Activated CD4-positive, alpha-beta T cell treated with anti-CD3 and anti-CD28 coated beads, Interleukin-2, amount 10 ng/mL, durations not matched to agents 7 days and 5 days (primary cell): Measurements from ENCODE around the gene DHDDS. TPM values are rescaled to one million over a fixed set of nuclear protein-coding genes. Genes with fewer than 3 reads are reported as not detected.
"Not testable (repeated sequence)": the region's sequence is repeated elsewhere in the genome, so short reads cannot be mapped to it uniquely, and the experiment has no call there.

Experiments used
- CTCF ChIA-PET: fragments of 350-600 bp; sonication (Branson Sonifier 250); formaldehyde crosslinking; loops from one replicate; lab custom pipeline; 2021; ENCODE audit warnings: antibody characterized with exemption; lab: Charles Lee
- POLR2A ChIA-PET: fragments of 350-600 bp; sonication (Branson Sonifier 250); formaldehyde crosslinking; loops from one replicate; lab custom pipeline; 2021; ENCODE audit warnings: antibody characterized with exemption; lab: Charles Lee
- DNase-seq: peaks from one replicate; pipeline ENCODE4 v3.0.0-alpha.2; 2020
- H3K27ac Mint-ChIP-seq: one replicate; pipeline ENCODE4 v1.8.0; 2021; ENCODE audit warnings: mild to moderate bottlenecking, moderate library complexity, mixed read lengths
- H3K27me3 Mint-ChIP-seq: one replicate; pipeline ENCODE4 v1.8.0; 2021; ENCODE audit warnings: mixed read lengths
- H3K36me3 Mint-ChIP-seq: one replicate; pipeline ENCODE4 v1.8.0; 2021; ENCODE audit warnings: low read depth, mixed read lengths
- H3K4me1 Mint-ChIP-seq: one replicate; pipeline ENCODE4 v1.8.0; 2021; ENCODE audit warnings: mixed read lengths
- H3K4me3 Mint-ChIP-seq: one replicate; pipeline ENCODE4 v1.8.0; 2021; ENCODE audit warnings: mild to moderate bottlenecking, moderate library complexity, mixed read lengths
- H3K9me3 Mint-ChIP-seq: one replicate; pipeline ENCODE4 v1.8.0; 2021; ENCODE audit warnings: mixed read lengths
- total RNA-seq, 2 experiments: library from RNA; stranded (reverse); gene quantifications; one replicate each; pipeline ENCODE4 v1.2.3, GENCODE V29; 2021

DHDDS gene, protein sequence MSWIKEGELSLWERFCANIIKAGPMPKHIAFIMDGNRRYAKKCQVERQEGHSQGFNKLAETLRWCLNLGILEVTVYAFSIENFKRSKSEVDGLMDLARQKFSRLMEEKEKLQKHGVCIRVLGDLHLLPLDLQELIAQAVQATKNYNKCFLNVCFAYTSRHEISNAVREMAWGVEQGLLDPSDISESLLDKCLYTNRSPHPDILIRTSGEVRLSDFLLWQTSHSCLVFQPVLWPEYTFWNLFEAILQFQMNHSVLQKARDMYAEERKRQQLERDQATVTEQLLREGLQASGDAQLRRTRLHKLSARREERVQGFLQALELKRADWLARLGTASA
- total RNA-seq: 10 to 100 TPM; 49.1 to 55.3 TPM

DNA sequence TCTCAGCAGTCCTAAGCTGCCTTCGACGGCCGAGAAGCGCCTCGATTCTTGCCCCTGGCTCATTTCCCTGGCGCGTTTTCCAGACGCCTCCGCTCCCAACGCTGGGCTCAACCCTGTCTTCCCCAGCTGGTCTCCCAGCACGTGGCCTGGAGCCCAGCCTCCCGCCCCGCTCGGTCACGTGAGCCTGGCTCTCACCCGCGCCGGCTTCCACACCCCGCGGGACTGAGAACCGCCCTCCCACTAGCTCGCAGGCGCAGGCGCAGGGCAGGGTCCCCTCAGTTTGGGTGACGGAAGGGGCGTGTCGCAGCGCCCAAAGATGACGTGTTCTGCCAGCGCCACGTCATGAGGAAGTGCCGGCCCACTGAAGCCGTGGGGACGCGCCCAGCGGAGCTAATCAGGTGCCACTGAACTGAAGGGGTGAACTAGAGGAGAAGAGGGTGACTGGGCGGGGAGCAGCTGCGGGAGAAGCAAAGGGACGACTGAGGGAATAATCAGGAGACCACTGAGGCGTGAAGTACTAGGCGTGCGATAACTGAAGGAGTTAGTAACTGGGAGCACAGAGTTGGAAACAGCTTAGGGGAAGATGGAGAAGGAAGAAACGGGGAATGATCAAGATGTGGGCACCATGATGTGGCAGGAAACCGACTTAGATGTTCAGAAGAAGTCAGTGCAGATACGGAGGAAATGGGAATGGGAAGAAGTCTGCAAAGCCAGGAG is at the start of gene DHDDS:
DHDDS (plus strand) TSS at position 343 of the 717 bp plus-strand sequence. CDS start 625 bp downstream, outside the sequence.
- Mint-ChIP-seq H3K27ac (peak within 1 kb of the TSS; percentile 91), H3K27me3 (peaks cover 6% of the 10 kb centered on the region), H3K4me1 (peaks cover 23% of the 10 kb centered on the region), H3K36me3 (peaks cover 11% of the 10 kb centered on the region), H3K4me3 (peak within 1 kb of the TSS; percentile 88), H3K9me3 (no peaks in the 10 kb centered on the region)
- ChIA-PET POLR2A (interaction anchor here (0.6 to 1.9 kb wide), 3 partner anchors 38 to 434 kb away, joined by 3 to 6 read pairs (median 5); partner anchors contain the start of gene HMGN2), CTCF (interaction anchor here (0.5 to 2.1 kb wide), 11 partner anchors 12 to 263 kb away, joined by 3 to 8 read pairs (median 3); partner anchors contain the start of genes C1orf232, CEP85, HMGN2 and ZNF593)
- peak; percentile 99 for DNase-seq

DNA sequence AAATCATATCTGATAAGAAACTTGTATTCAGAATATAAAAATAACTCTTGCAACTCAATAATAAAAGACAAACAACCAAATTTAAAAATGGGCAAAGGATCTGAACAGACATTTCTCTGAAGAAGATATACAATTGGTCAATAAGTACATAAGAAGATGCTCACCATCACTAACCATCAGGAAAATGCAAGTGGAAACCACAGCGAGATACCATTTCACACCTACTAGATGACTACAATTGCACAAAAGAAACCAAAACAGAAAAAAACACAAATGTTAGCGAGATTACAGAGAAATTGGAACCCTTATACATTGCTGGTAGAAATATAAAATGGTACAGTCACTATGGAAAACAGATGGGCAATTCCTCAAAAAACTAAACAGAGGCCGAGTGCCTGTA is 48.0 kb upstream of the DHDDS start:
- DNase-seq: no peak
- peaks cover 65% of the 10 kb centered on the region for H3K4me1 Mint-ChIP-seq
- H3K27ac Mint-ChIP-seq: peak overlapping the region; percentile 48
- H3K4me3 Mint-ChIP-seq: no peak overlapping the region
- ChIA-PET CTCF (no interaction called here), POLR2A (no interaction called here)
- H3K27me3 Mint-ChIP-seq: no peaks in the 10 kb centered on the region
- peaks cover 3% of the 10 kb centered on the region for H3K9me3 Mint-ChIP-seq
- peaks cover 4% of the 10 kb centered on the region for H3K36me3 Mint-ChIP-seq

DNA sequence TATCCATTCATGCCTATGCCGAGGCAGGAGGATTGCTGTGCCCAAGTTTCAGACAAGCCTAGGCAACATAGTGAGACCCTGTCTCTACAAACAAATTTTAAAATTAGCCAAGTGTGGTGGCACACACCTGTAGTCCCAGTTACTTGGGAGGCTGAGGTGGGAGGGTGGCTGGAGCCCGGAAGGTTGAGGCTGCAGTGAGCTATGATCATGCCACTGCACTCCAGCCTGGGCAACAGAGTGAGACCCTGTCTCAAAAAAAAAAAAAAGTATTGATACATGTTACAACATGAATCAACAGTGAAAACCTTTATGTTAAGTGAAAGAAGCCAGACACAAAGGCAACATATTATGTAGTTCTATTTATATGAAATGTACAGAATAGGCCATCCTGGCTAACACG is 47.1 kb upstream of the DHDDS start:
- H3K9me3 Mint-ChIP-seq, H3K27me3 Mint-ChIP-seq, H3K4me3 Mint-ChIP-seq, POLR2A ChIA-PET, CTCF ChIA-PET, DNase-seq, H3K36me3 Mint-ChIP-seq: not testable (repeated sequence)
- H3K27ac Mint-ChIP-seq: peak overlapping the region; percentile 31
- peaks cover 68% of the 10 kb centered on the region for H3K4me1 Mint-ChIP-seq

DNA sequence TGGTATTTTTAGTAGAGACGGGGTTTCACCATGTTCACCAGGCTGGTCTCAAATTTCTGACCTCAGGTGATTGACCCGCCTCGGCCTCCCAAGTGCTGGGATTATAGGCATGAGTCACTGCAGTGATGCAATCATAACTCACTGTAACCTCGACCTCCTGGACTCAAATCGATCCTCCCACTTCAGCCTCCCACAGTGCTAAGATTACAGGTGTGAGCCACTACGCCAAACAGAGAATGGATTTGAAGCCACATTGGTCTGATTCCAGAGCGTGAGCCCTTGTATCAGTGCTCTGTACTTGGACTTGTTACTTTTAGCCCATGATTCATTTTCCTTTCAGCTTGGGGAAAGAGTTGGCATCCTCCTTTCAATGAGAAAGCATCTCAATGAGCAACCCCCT is 44.7 kb upstream of the DHDDS start:
- H3K36me3 Mint-ChIP-seq: peaks cover 2% of the 10 kb centered on the region
- no peak for DNase-seq

DNA sequence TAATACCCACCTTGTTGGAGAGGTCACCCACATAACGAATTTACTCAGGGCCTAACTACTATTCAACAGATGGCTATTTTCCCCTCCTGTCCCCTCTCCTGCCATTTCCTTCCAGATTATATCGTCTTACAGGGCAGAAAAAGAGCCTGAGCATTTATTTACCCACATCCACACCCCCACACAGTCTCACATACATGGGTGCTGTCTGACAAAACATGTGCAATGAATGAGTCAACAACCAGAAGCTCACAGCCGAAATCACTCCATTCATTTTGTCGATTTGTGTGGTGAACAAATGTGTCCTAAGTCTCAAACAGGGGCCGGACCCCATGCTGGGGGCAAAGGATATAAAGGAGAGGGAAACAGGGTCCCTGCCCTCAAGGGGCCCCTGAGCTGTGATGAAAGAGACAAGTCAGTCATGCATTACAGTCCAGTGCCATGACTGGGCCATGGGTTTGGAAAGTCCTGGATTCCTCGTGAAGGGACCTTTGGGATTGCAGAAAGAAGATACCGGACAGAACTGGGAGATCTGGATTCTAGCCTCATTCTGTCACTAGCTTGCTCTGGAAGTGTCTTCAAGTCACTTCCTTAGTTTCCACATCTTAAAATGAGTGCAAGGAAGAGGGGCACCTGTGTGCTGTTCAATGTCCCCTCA is 43.2 kb upstream of the DHDDS start:
- Mint-ChIP-seq H3K4me3 (no peak overlapping the region), H3K36me3 (peaks cover 2% of the 10 kb centered on the region), H3K27ac (peak overlapping the region; percentile 2), H3K4me1 (peaks cover 68% of the 10 kb centered on the region), H3K27me3 (peaks cover 2% of the 10 kb centered on the region), H3K9me3 (peaks cover 3% of the 10 kb centered on the region)
- no peak for DNase-seq
- ChIA-PET CTCF (interaction anchor here (1.1 to 2.3 kb wide), 7 partner anchors 11 to 155 kb away, joined by 3 to 8 read pairs (median 5); partner anchors contain the start of gene CEP85), POLR2A (no interaction called here)

More for the DNA sequence above, 44.7 kb upstream of the DHDDS start:
- H3K27ac Mint-ChIP-seq: no peak overlapping the region
- ChIA-PET CTCF (interaction anchor here (1.3 kb wide), 1 partner anchor 30 kb away, joined by 5 read pairs; no protein-coding TSS in a partner anchor), POLR2A (no interaction called here)
- peaks cover under 1% of the 10 kb centered on the region for H3K27me3 Mint-ChIP-seq
- peaks cover 73% of the 10 kb centered on the region for H3K4me1 Mint-ChIP-seq
- no peak overlapping the region for H3K4me3 Mint-ChIP-seq
- H3K9me3 Mint-ChIP-seq: peaks cover 3% of the 10 kb centered on the region

DNA sequence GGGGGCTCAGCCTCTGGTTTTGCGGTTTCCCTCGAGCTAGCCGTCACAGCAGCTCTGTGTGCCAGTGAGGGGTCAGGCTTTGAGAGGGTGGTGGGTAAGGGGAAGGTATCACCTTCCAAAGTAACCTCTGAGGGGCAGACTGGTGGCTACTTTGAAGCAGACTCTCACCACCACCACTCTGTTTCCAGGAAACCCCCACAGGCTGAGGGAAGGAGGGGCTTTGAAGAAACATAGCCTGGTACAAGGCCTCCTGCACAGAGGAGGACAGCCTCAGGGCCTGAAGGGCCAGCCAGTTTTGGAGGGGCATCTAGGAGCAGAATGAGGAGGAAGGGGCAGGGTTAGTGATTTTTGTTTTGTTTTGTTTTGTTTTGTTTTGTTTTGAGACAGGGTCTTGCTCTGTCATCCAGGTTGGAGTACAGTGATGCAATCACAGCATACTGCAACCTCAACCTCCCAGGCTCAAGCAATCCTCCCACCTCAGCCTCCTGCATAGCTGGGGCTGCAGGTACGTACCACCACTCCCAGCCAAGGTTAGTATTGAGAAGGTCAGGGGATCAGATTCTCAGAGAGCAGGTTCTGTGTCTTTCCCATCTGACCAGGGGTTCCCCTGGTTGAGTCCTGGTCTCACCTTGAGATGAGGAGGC is 42.4 kb upstream of the DHDDS start:
- no peak for DNase-seq
- no peaks in the 10 kb centered on the region for H3K9me3 Mint-ChIP-seq
- H3K36me3 Mint-ChIP-seq: no peaks in the 10 kb centered on the region
- POLR2A ChIA-PET: no interaction called here
- peaks cover 59% of the 10 kb centered on the region for H3K4me1 Mint-ChIP-seq
- H3K27ac Mint-ChIP-seq: peak overlapping the region; percentile 50
- CTCF ChIA-PET: interaction anchor here (0.9 to 2.3 kb wide), 8 partner anchors 11 to 156 kb away, joined by 3 to 11 read pairs (median 5); partner anchors contain the start of gene CEP85
- peaks cover 4% of the 10 kb centered on the region for H3K27me3 Mint-ChIP-seq
- H3K4me3 Mint-ChIP-seq: no peak overlapping the region

DNA sequence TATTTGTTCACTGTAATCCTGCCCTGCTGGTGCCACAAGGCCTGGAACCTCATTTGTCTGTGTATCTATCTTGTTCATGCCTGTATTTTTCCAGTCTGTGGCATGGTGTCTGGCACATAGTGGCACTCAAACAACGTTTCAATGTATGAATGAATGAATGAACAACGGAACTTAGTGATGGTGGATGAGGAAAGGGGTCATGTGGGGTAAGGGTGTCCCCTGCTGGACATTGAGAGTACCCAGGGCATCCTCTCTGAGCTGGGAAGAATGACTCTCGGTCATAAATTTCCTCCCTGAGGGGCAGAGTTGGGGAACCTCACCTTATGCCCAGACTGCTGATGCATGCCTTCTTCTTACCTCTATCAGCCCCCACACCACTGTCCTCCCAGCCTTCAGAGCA is 40.7 kb upstream of the DHDDS start:
- Mint-ChIP-seq H3K4me1 (peaks cover 52% of the 10 kb centered on the region), H3K36me3 (no peaks in the 10 kb centered on the region), H3K27ac (peak overlapping the region; percentile 43), H3K9me3 (no peaks in the 10 kb centered on the region), H3K4me3 (no peak overlapping the region), H3K27me3 (peaks cover 6% of the 10 kb centered on the region)
- peak; percentile 69 for DNase-seq
- ChIA-PET POLR2A (no interaction called here), CTCF (interaction anchor here (0.6 to 2.5 kb wide), 26 partner anchors 9 to 843 kb away, joined by 3 to 11 read pairs (median 3); partner anchors contain the start of genes CEP85 and DHDDS)

DNA sequence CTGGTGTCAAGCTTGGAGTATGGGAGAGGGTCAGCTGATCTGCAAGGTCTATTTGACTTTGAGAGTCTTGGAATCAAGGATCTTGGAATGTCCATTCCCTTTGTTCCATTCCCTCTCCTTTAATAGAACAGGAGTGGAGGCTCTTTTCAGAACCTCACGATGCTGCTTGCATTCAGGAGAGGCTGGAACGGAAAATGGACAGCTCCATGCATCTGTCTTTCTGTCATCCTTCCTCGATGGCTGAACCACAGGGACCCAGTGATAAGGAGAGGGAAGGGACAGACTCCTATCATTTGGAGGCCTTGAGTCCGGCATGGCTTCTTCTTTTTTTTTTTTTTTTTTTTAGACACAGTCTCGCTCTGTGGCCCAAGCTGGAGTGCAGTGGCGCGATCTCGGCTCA is 36.4 kb upstream of the DHDDS start:
- Mint-ChIP-seq H3K9me3 (no peaks in the 10 kb centered on the region), H3K36me3 (no peaks in the 10 kb centered on the region), H3K4me3 (no peak overlapping the region), H3K27ac (no peak overlapping the region), H3K27me3 (peaks cover 8% of the 10 kb centered on the region), H3K4me1 (peaks cover 22% of the 10 kb centered on the region)
- no peak for DNase-seq
- ChIA-PET POLR2A (no interaction called here), CTCF (interaction anchor here (0.7 to 2.2 kb wide), 12 partner anchors 11 to 340 kb away, joined by 3 to 8 read pairs (median 4); partner anchors contain the start of genes CD52 and CEP85)

DNA sequence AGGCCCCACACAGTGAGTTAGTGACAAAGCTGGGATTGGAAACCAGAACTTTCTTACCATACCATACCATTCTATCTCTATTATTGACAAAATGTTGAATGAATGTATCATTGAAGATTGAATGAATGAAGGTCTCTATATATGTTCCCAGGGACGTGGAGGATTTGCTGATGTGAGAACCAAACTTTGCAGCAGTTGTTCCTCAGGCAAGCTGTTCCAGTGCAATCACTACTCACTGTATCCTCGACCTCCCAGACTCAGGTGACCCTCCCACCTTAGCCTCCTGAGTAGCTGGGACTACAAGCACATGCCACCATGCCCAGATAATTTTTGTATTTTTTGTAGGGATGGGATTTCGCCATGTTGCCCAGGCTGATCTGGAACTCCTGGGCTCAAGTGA is 33.1 kb upstream of the DHDDS start:
- no peak overlapping the region for H3K27ac Mint-ChIP-seq
- peaks cover 24% of the 10 kb centered on the region for H3K27me3 Mint-ChIP-seq
- H3K36me3 Mint-ChIP-seq: no peaks in the 10 kb centered on the region
- H3K9me3 Mint-ChIP-seq: no peaks in the 10 kb centered on the region
- POLR2A ChIA-PET: no interaction called here
- CTCF ChIA-PET: no interaction called here
- H3K4me3 Mint-ChIP-seq: no peak overlapping the region
- DNase-seq: no peak
- peaks cover 9% of the 10 kb centered on the region for H3K4me1 Mint-ChIP-seq

DNA sequence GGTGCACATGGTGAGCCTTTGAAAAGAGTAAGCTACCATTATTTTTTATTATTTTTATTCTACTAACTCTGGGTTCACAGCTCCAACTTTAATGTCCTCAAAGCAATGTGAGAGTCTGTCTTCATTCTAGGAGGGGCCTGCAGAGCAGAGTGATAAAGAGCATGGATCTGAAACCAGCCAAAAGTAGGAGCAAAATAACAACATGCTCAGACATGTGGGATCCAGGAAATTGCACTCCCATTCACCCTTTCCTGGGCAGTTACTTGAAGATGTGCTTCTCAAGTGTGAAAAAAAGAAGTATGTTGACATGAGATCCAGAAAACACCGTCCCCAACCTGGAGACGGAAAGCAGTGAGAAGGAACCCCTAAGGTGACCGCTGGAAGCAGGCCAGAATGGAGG is 30.2 kb upstream of the DHDDS start:
- no peak for DNase-seq
- Mint-ChIP-seq H3K36me3 (no peaks in the 10 kb centered on the region), H3K9me3 (no peaks in the 10 kb centered on the region), H3K27ac (no peak overlapping the region), H3K4me3 (no peak overlapping the region), H3K4me1 (no peaks in the 10 kb centered on the region), H3K27me3 (peaks cover 29% of the 10 kb centered on the region)
- POLR2A ChIA-PET: no interaction called here
- CTCF ChIA-PET: interaction anchor here (0.6 to 1.6 kb wide), 3 partner anchors 9 to 118 kb away, joined by 3 to 7 read pairs (median 4); no protein-coding TSS in a partner anchor

DNA sequence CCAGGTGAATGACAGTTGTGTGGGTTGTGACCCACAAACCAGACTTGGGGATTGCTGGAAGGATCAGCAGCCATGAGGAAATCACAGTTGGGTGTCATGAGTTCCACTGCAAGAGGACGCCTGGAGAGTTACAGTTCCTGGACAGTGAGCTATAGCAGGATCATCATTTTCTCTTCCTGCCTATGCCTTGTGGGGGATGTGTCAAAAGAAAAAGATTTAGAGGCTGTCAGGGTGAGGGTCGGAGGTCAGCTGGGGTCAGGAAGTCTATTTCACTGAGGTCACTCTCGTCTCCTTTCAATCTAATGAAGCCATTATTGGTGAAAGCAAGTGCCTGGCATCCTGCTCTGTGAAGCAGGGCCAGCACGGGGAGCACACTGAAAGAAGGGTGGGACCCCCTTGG is 28.5 kb upstream of the DHDDS start:
- Mint-ChIP-seq H3K4me3 (no peak overlapping the region), H3K36me3 (no peaks in the 10 kb centered on the region), H3K9me3 (no peaks in the 10 kb centered on the region), H3K4me1 (peaks cover 3% of the 10 kb centered on the region), H3K27ac (no peak overlapping the region), H3K27me3 (peaks cover 30% of the 10 kb centered on the region)
- ChIA-PET POLR2A (no interaction called here), CTCF (no interaction called here)
- no peak for DNase-seq

DNA sequence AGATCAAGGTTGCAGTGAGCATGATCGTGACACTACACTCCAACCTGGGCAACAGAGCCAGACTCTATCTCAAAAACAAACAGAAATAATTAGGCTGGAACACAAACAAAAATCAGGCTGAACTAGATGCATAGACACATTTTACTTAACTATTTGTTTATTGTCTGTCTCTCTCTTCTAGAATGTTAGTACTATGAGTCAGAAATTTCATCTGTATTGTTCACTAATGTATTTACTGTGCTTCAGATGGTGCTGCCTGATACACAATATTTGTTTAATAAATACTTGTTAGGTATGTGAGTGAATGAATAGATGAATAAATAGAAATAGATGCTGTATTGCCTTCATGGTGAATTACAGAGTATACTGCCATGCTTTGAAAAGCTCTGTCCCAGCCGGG is 27.5 kb upstream of the DHDDS start:
- Mint-ChIP-seq H3K9me3 (no peaks in the 10 kb centered on the region), H3K4me1 (peaks cover 13% of the 10 kb centered on the region), H3K27ac (no peak overlapping the region), H3K27me3 (peaks cover 40% of the 10 kb centered on the region), H3K36me3 (no peaks in the 10 kb centered on the region), H3K4me3 (no peak overlapping the region)
- POLR2A ChIA-PET: no interaction called here
- CTCF ChIA-PET: interaction anchor here (3.5 kb wide), 1 partner anchor 13 kb away, joined by 18 read pairs; no protein-coding TSS in a partner anchor
- no peak for DNase-seq
